Liver (tissue), 9 donors: ENCODE results near the gene NOD1. TPM values are rescaled to one million over a fixed set of nuclear protein-coding genes. Genes with fewer than 3 reads are reported as not detected.

Experiments used
- DNase-seq: peaks from one replicate; pipeline ENCODE4 v3.0.0-alpha.2; 2017; ENCODE audit warnings: low spot score
- H3K27ac ChIP-seq, 2 donors: one replicate each; pipeline ENCODE4 v1.7.0; 2013; ENCODE audit warnings: inconsistent platforms in 2 of 2, low read length in 2 of 2, control low read depth in 1 of 2, low read depth in 1 of 2, mild to moderate bottlenecking in 1 of 2
- H3K27me3 ChIP-seq, 4 donors: one replicate each; pipeline versions ENCODE4 v1.6.1 to v1.7.0; 2013; ENCODE audit warnings: low read length in 3 of 4, inconsistent platforms in 1 of 4, mild to moderate bottlenecking in 1 of 4, moderate library complexity in 1 of 4; ENCODE audit not compliant: control insufficient read depth in 4 of 4, insufficient read depth in 4 of 4
- H3K36me3 ChIP-seq, 4 donors: one replicate each; pipeline versions ENCODE4 v1.6.1 to v1.7.0; 2013; ENCODE audit warnings: low read length in 3 of 4, mild to moderate bottlenecking in 3 of 4, low read depth in 1 of 4, moderate library complexity in 1 of 4; ENCODE audit not compliant: control insufficient read depth in 4 of 4, insufficient read depth in 3 of 4
- H3K4me1 ChIP-seq, 4 donors: one replicate each; pipeline versions ENCODE4 v1.6.1 to v1.7.0; 2013; ENCODE audit warnings: low read length in 3 of 4, mild to moderate bottlenecking in 3 of 4, moderate library complexity in 1 of 4; ENCODE audit not compliant: control insufficient read depth in 4 of 4, insufficient read depth in 4 of 4
- H3K4me3 ChIP-seq, 3 donors: one replicate each; pipeline versions ENCODE4 v1.6.1 to v1.7.0; 2013; ENCODE audit warnings: low read length in 3 of 3, control low read depth in 1 of 3, low read depth in 1 of 3, mild to moderate bottlenecking in 1 of 3
- H3K9ac ChIP-seq, 2 donors: one replicate each; pipeline ENCODE4 v1.7.0; 2013; ENCODE audit warnings: low read length in 2 of 2, mild to moderate bottlenecking in 2 of 2, moderate library complexity in 2 of 2, control low read depth in 1 of 2, low read depth in 1 of 2
- H3K9me3 ChIP-seq, 4 donors: one replicate each; pipeline versions ENCODE4 v1.6.1 to v1.7.0; 2013; ENCODE audit warnings: low read length in 3 of 4; ENCODE audit not compliant: control insufficient read depth in 4 of 4
- FOXA1 ChIP-seq: IDR thresholded peaks from 2 replicates; pipeline ENCODE4 v1.6.1; 2016; ENCODE audit warnings: antibody characterized with exemption
- FOXA2 ChIP-seq: IDR thresholded peaks from 2 replicates; pipeline ENCODE4 v1.6.1; 2016; ENCODE audit warnings: antibody characterized with exemption
- GABPA ChIP-seq, 2 donors: IDR thresholded peaks in 1 of 2; conservative IDR thresholded peaks in 1 of 2; 2 replicates each; pipeline ENCODE4 v1.6.1; 2016; ENCODE audit warnings: antibody characterized with exemption in 2 of 2, mild to moderate bottlenecking in 1 of 2, moderate library complexity in 1 of 2
- HNF4A ChIP-seq, 2 donors: conservative IDR thresholded peaks; 2 replicates each; pipeline ENCODE4 v1.6.1; 2016; ENCODE audit warnings: antibody characterized with exemption in 2 of 2, mild to moderate bottlenecking in 2 of 2
- HNF4G ChIP-seq: IDR thresholded peaks from 2 replicates; pipeline ENCODE4 v1.6.1; 2016; ENCODE audit warnings: antibody characterized with exemption
- JUND ChIP-seq, 2 donors: IDR thresholded peaks; 2 replicates each; pipeline ENCODE4 v1.6.1; 2016; ENCODE audit warnings: antibody characterized with exemption in 2 of 2
- MAX ChIP-seq: IDR thresholded peaks from 2 replicates; pipeline ENCODE4 v1.6.1; 2016; ENCODE audit warnings: antibody characterized with exemption
- NR2F2 ChIP-seq: IDR thresholded peaks from 2 replicates; pipeline ENCODE4 v1.6.1; 2016; ENCODE audit warnings: antibody characterized with exemption
- RAD21 ChIP-seq, 2 donors: IDR thresholded peaks; 2 replicates each; pipeline ENCODE4 v1.6.1; 2016; ENCODE audit warnings: antibody characterized with exemption in 2 of 2, mild to moderate bottlenecking in 2 of 2
- REST ChIP-seq: IDR thresholded peaks from 2 replicates; pipeline ENCODE4 v1.6.1; 2016; ENCODE audit warnings: antibody characterized with exemption, mild to moderate bottlenecking
- RXRA ChIP-seq, 2 donors: IDR thresholded peaks; 2 replicates each; pipeline ENCODE4 v1.6.1; 2017 to 2018; ENCODE audit warnings: antibody characterized with exemption in 2 of 2, mild to moderate bottlenecking in 1 of 2
- SP1 ChIP-seq: IDR thresholded peaks from 2 replicates; pipeline ENCODE4 v1.6.1; 2018; ENCODE audit warnings: antibody characterized with exemption, mild to moderate bottlenecking
- TAF1 ChIP-seq: conservative IDR thresholded peaks from 2 replicates; pipeline ENCODE4 v1.6.1; 2016; ENCODE audit warnings: antibody characterized with exemption, mild to moderate bottlenecking
- ZBTB33 ChIP-seq: IDR thresholded peaks from 2 replicates; pipeline ENCODE4 v1.6.1; 2016; ENCODE audit warnings: antibody characterized with exemption
- WGBS: extraction: QIAGEN DNeasy Blood & Tissue Kit; methylation state at CpG from one replicate; pipeline ENCODE4 v1.1.7; 2013; 5-methylcytosine and 5-hydroxymethylcytosine counted together
- polyA plus RNA-seq, 2 donors: library from polyadenylated mRNA; stranded (reverse) in 1 of 2; unstranded in 1 of 2; fragments of 200-250 nt in 1 of 2; fragments of >200 nt in 1 of 2; fragmentation: Nextera tagmentation in 1 of 2; extraction: Ambion mirVana in 1 of 2; gene quantifications; one replicate each; pipeline versions ENCODE4 v1.2.1 to v1.2.3, GENCODE V29; 2013 to 2015
- total RNA-seq, 2 donors: library from RNA; depleted of rRNA; stranded (reverse); fragments of >200 nt; gene quantifications; one replicate each; pipeline ENCODE4 v1.2.3, GENCODE V29; 2014
- TF ChIP-seq, protein P1 (sequence below): fragments of 150-350 bp; IDR thresholded peaks from 2 replicates; pipeline ENCODE4 v1.5.1; 2017; ENCODE audit warnings: improper control_type of control experiment, low read depth, low read length; ENCODE audit not compliant: missing input control
- TF ChIP-seq, protein P2 (sequence below): IDR thresholded peaks from 2 replicates; pipeline ENCODE4 v1.6.1; 2016; ENCODE audit warnings: antibody characterized with exemption
- donor health status: healthy.
- donor health status: healthy.
- donor health status: healthy.
- donor health status: healthy.
- donor health status: healthy.

NOD1 gene
- total and polyA plus RNA-seq, 4 donors = 1.7 to 3.5 (median 2.0) TPM

DNA sequence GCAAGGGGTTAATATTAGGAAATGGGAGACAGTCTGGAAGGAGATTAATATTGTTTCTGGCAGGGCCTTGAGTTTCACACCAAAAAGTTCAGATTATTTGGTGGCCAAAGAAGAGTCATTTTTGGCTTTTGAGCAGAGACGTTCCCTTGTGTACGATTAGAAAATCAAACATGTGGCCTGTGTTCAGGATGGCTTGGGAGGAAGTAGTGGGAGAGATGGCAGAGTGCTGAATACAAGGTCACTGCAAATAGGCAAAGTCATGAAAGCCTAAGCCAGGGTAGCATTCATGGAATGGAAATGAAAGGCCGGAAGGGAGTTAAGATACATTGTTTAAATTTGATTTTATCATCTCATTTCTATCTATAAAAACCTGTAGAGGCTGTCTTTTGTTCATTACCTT lies 35.6 kb upstream of the NOD1 start (continued):
- TF ChIP-seq, protein P1, sequence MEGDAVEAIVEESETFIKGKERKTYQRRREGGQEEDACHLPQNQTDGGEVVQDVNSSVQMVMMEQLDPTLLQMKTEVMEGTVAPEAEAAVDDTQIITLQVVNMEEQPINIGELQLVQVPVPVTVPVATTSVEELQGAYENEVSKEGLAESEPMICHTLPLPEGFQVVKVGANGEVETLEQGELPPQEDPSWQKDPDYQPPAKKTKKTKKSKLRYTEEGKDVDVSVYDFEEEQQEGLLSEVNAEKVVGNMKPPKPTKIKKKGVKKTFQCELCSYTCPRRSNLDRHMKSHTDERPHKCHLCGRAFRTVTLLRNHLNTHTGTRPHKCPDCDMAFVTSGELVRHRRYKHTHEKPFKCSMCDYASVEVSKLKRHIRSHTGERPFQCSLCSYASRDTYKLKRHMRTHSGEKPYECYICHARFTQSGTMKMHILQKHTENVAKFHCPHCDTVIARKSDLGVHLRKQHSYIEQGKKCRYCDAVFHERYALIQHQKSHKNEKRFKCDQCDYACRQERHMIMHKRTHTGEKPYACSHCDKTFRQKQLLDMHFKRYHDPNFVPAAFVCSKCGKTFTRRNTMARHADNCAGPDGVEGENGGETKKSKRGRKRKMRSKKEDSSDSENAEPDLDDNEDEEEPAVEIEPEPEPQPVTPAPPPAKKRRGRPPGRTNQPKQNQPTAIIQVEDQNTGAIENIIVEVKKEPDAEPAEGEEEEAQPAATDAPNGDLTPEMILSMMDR = no peak
- TF ChIP-seq FOXA1 = no peak
- no peak for TF ChIP-seq NR2F2

DNA sequence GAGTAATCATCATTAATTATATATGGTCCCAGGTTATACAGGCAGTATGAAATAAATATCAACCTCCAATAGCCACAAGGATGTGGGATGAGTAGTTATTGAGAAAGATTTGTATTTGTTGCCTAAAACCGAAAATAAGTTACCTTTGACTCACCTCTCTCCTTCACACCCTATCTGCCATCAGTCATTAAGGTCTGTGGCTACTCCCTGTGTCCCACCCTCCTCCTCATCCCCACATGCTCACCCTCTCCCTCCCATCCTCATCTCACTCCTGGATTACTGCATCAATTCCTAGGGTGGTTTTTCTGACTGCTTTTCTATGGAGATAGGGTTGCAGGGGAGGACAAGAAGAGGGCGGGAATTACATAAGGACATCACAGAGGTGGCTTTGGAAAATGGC lies 35.2 kb upstream of the NOD1 start:
- 93% methylated on average over 2 of the region's 2 CpGs for WGBS
- DNase-seq = no peak
- no peak overlapping the region for H3K9ac ChIP-seq
- H3K36me3 ChIP-seq = no peaks in the 10 kb centered on the region
- H3K27me3 ChIP-seq = no peaks in the 10 kb centered on the region
- TF ChIP-seq RAD21 (IDR thresholded peaks at IDR 0.05) (no peak), ZBTB33 (no peak), NR2F2 (no peak), MAX (no peak), HNF4G (no peak), TAF1 (no peak), HNF4A (conservative IDR thresholded peaks at IDR 0.05) (no peak), GABPA (IDR thresholded peaks at IDR 0.05 in 1 of 2, conservative IDR thresholded peaks at IDR 0.05 in 1 of 2) (no peak), FOXA1 (no peak), JUND (IDR thresholded peaks at IDR 0.05) (no peak), FOXA2 (no peak), SP1 (no peak), RXRA (IDR thresholded peaks at IDR 0.05) (no peak), REST (no peak)
- TF ChIP-seq, protein P2, sequence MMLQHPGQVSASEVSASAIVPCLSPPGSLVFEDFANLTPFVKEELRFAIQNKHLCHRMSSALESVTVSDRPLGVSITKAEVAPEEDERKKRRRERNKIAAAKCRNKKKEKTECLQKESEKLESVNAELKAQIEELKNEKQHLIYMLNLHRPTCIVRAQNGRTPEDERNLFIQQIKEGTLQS = no peak
- TF ChIP-seq, protein P1 = no peak
- H3K9me3 ChIP-seq = no peaks in the 10 kb centered on the region
- peaks cover 0 to 3% (median 0%) of the 10 kb centered on the region in 4 donors for H3K4me1 ChIP-seq
- H3K4me3 ChIP-seq = no peak overlapping the region
- no peak overlapping the region for H3K27ac ChIP-seq
